H9 (cell line): ENCODE data around the gene PGF. TPM values are rescaled to one million over a fixed set of nuclear protein-coding genes. Genes with fewer than 3 reads are reported as not detected.
A peak's percentile ranks its signal among the peaks of the same experiment; 100 is the strongest.

Experiments used
- DNase-seq: peaks from one replicate; pipeline ENCODE4 v3.0.0-alpha.2; 2017
- H2AFZ ChIP-seq: one replicate; pipeline ENCODE4 v1.6.1; 2013; ENCODE audit warnings: mild to moderate bottlenecking, low read length, control low read depth, moderate library complexity
- H2AK5ac ChIP-seq: 2 replicates; pipeline ENCODE4 v1.6.1; 2013; ENCODE audit warnings: low read length, control low read depth, mixed read lengths; ENCODE audit not compliant: insufficient read length
- H2BK120ac ChIP-seq: one replicate; pipeline ENCODE4 v1.6.1; 2013; ENCODE audit warnings: low read depth, mild to moderate bottlenecking, low read length, control low read depth, inconsistent platforms; ENCODE audit not compliant: poor library complexity, severe bottlenecking
- H2BK12ac ChIP-seq: 2 replicates; pipeline ENCODE4 v1.6.1; 2013; ENCODE audit warnings: low read length, control low read depth, mixed read lengths, low read depth; ENCODE audit not compliant: insufficient read length
- H2BK15ac ChIP-seq: 2 replicates; pipeline ENCODE4 v1.6.1; 2013; ENCODE audit warnings: low read depth, low read length, control low read depth
- H2BK20ac ChIP-seq: one replicate; pipeline ENCODE4 v1.6.1; 2013; ENCODE audit warnings: low read depth, mild to moderate bottlenecking, low read length, control low read depth, inconsistent platforms; ENCODE audit not compliant: poor library complexity, severe bottlenecking
- H2BK5ac ChIP-seq: 2 replicates; pipeline ENCODE4 v1.6.1; 2013; ENCODE audit warnings: low read length, control low read depth, mixed read lengths; ENCODE audit not compliant: insufficient read length
- H3K14ac ChIP-seq: 2 replicates; pipeline ENCODE4 v1.6.1; 2013; ENCODE audit warnings: low read length, control low read depth; ENCODE audit not compliant: insufficient read depth
- H3K18ac ChIP-seq: 2 replicates; pipeline ENCODE4 v1.6.1; 2013; ENCODE audit warnings: low read depth, mild to moderate bottlenecking, mixed read lengths, low read length, control low read depth; ENCODE audit not compliant: insufficient read length
- H3K23ac ChIP-seq: 2 replicates; pipeline ENCODE4 v1.6.1; 2013; ENCODE audit warnings: low read length, control low read depth, mixed read lengths, low read depth; ENCODE audit not compliant: insufficient read length
- H3K23me2 ChIP-seq: 2 replicates; pipeline ENCODE4 v1.6.1; 2013; ENCODE audit warnings: low read depth, mild to moderate bottlenecking, mixed read lengths, low read length, control low read depth; ENCODE audit not compliant: insufficient read length, poor library complexity, severe bottlenecking
- H3K27ac ChIP-seq: 2 replicates; pipeline ENCODE4 v1.5.1; 2013; ENCODE audit warnings: low read length, control low read depth, mixed read lengths, low read depth; ENCODE audit not compliant: insufficient read length
- H3K27me3 ChIP-seq: 2 replicates; pipeline ENCODE4 v1.6.1; 2013; ENCODE audit warnings: low read length, control low read depth, inconsistent platforms; ENCODE audit not compliant: insufficient read depth
- H3K4ac ChIP-seq: 2 replicates; pipeline ENCODE4 v1.6.1; 2013; ENCODE audit warnings: low read depth, mild to moderate bottlenecking, control low read depth, inconsistent platforms, low read length, moderate library complexity
- H3K4me1 ChIP-seq: 2 replicates; pipeline ENCODE4 v1.6.1; 2013; ENCODE audit warnings: low read length, control low read depth, inconsistent platforms; ENCODE audit not compliant: insufficient read depth
- H3K4me2 ChIP-seq: 2 replicates; pipeline ENCODE4 v1.6.1; 2013; ENCODE audit warnings: low read length, control low read depth, mixed read lengths; ENCODE audit not compliant: insufficient read length, insufficient read depth
- H3K56ac ChIP-seq: 2 replicates; pipeline ENCODE4 v1.6.1; 2013; ENCODE audit warnings: low read depth, mild to moderate bottlenecking, mixed read lengths, low read length, control low read depth; ENCODE audit not compliant: insufficient read length
- H3K79me1 ChIP-seq: 2 replicates; pipeline ENCODE4 v1.6.1; 2013; ENCODE audit warnings: low read depth, mild to moderate bottlenecking, moderate library complexity, low read length, control low read depth, inconsistent platforms; ENCODE audit not compliant: insufficient read depth, poor library complexity, severe bottlenecking
- H3K79me2 ChIP-seq: 2 replicates; pipeline ENCODE4 v1.6.1; 2013; ENCODE audit warnings: low read length, control low read depth, inconsistent platforms; ENCODE audit not compliant: insufficient read depth
- H3K9ac ChIP-seq: 2 replicates; pipeline ENCODE4 v1.6.1; 2013; ENCODE audit warnings: low read length, control low read depth, mixed read lengths; ENCODE audit not compliant: insufficient read length; ENCODE audit errors: extremely low read depth
- H3K9me3 ChIP-seq: one replicate; pipeline ENCODE4 v1.6.1; 2013; ENCODE audit warnings: low read depth, low read length, inconsistent platforms; ENCODE audit not compliant: control insufficient read depth
- H3T11ph ChIP-seq: one replicate; pipeline ENCODE4 v1.6.1; 2013; ENCODE audit warnings: mild to moderate bottlenecking, low read length, control low read depth, inconsistent platforms
- H4K20me1 ChIP-seq: one replicate; pipeline ENCODE4 v1.6.1; 2013; ENCODE audit not compliant: control insufficient read depth, insufficient read length, insufficient read depth
- H4K5ac ChIP-seq: 2 replicates; pipeline ENCODE4 v1.6.1; 2013; ENCODE audit warnings: low read depth, mild to moderate bottlenecking, mixed read lengths, low read length, control low read depth; ENCODE audit not compliant: insufficient read length
- H4K8ac ChIP-seq: replicated peaks from 2 replicates; pipeline ENCODE4 v1.6.1; 2013; ENCODE audit warnings: low read length, control low read depth, mixed read lengths, low read depth; ENCODE audit not compliant: insufficient read length
- H4K91ac ChIP-seq: 2 replicates; pipeline ENCODE4 v1.6.1; 2013; ENCODE audit warnings: low read depth, mild to moderate bottlenecking, moderate library complexity, mixed read lengths, low read length, control low read depth; ENCODE audit not compliant: insufficient read length
- H3K27ac Mint-ChIP-seq, 3 experiments: 2 replicates in 2 of 3; 3 replicates in 1 of 3; pipeline ENCODE4 v1.8.0; 2020 to 2021; ENCODE audit warnings: mixed read lengths in 3 of 3, mild to moderate bottlenecking in 1 of 3, moderate library complexity in 1 of 3
- H3K27me3 Mint-ChIP-seq: 2 replicates; pipeline ENCODE4 v1.8.0; 2021; ENCODE audit warnings: low read depth, mild to moderate bottlenecking, moderate library complexity, mixed read lengths
- H3K36me3 Mint-ChIP-seq, 3 experiments: 2 replicates in 2 of 3; 3 replicates in 1 of 3; pipeline ENCODE4 v1.8.0; 2020 to 2021; ENCODE audit warnings: low read depth in 3 of 3, mixed read lengths in 3 of 3; ENCODE audit not compliant: insufficient read depth in 1 of 3
- H3K4me1 Mint-ChIP-seq, 2 experiments: 2 replicates each; pipeline ENCODE4 v1.8.0; 2020; ENCODE audit warnings: mixed read lengths in 2 of 2
- H3K4me3 Mint-ChIP-seq, 2 experiments: 2 replicates in 1 of 2; 3 replicates in 1 of 2; pipeline ENCODE4 v1.8.0; 2020 to 2021; ENCODE audit warnings: mild to moderate bottlenecking in 2 of 2, mixed read lengths in 2 of 2, moderate library complexity in 1 of 2
- H3K9me3 Mint-ChIP-seq, 2 experiments: 2 replicates in 1 of 2; 3 replicates in 1 of 2; pipeline ENCODE4 v1.8.0; 2020; ENCODE audit warnings: mild to moderate bottlenecking in 2 of 2, mixed read lengths in 2 of 2, moderate library complexity in 1 of 2
- CTCF ChIP-seq: fragments of 200-600 bp; sonication (generic); conservative IDR thresholded peaks from 3 replicates; pipeline ENCODE4 v1.8.0; 2021; ENCODE audit warnings: antibody characterized with exemption, mild to moderate bottlenecking
- WGBS: extraction: QIAGEN DNeasy Blood & Tissue Kit; methylation state at CpG from one replicate; pipeline ENCODE4 v1.1.7; 2013; ENCODE audit warnings: missing lambda C conversion rate, low lambda C conversion rate, mixed read lengths; ENCODE audit not compliant: insufficient read length; ENCODE audit errors: extremely low coverage; 5-methylcytosine and 5-hydroxymethylcytosine counted together
- total RNA-seq: library from RNA; stranded (reverse); gene quantifications from 2 replicates; pipeline ENCODE4 v1.2.1, GENCODE V29; 2021

The PGF gene
- total RNA-seq, 1 experiment from 2014 or later: 2.3 TPM

DNA sequence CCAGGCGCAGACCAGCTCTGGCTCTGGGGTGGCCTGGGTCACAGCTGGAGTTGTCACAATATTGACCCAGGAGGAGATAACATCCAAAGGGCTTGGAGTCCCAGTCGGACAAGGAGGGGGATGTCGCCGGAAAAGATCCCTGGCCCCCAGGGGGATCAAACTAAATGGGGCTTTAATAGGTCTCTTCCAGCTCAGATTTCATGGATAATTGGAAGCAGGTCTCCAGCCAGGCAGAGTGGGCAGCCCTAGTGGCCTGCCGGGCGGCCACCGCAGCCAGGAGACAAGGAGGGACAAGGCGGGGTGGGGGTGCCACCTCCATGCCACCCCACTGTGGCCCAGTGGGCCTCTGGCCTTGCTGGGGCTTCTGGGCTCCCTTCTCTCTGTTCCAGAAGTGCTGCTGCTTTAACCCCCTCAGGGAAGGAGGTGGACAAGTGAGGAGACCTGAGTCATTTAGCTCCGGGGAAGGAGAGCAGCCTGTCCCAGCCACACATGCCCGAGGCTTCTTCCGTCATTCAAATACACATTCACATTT lies 23.1 kb upstream of the PGF start:
- Histone ChIP-seq H3K9me3 (no peaks in the 10 kb centered on the region), H3K4ac (no peak overlapping the region), H2BK20ac (no peak overlapping the region), H3K27ac (no peak overlapping the region), H2AFZ (no peak overlapping the region), H3K23ac (no peak overlapping the region), H2BK12ac (no peak overlapping the region), H3K23me2 (no peaks in the 10 kb centered on the region), H2BK15ac (no peak overlapping the region), H2BK5ac (no peak overlapping the region), H3K27me3 (no peaks in the 10 kb centered on the region), H3K9ac (no peak overlapping the region), H3K4me2 (no peak overlapping the region), H3K79me1 (no peaks in the 10 kb centered on the region), H4K91ac (no peak overlapping the region), H4K8ac (no peak overlapping the region), H3T11ph (no peak overlapping the region), H2AK5ac (no peak overlapping the region), H4K20me1 (no peaks in the 10 kb centered on the region), H3K56ac (no peak overlapping the region), H3K79me2 (no peaks in the 10 kb centered on the region), H3K18ac (no peak overlapping the region), H4K5ac (no peak overlapping the region), H3K14ac (no peak overlapping the region), H3K4me1 (no peaks in the 10 kb centered on the region; the same call in 1 of the 2 replicates), H2BK120ac (no peak overlapping the region)
- Mint-ChIP-seq H3K36me3 (no peaks in the 10 kb centered on the region), H3K4me3 (no peak overlapping the region), H3K27me3 (no peaks in the 10 kb centered on the region; the same call in 1 of the 2 replicates), H3K27ac (peak overlapping the region in 1 of 3 experiments; percentile 44; a peak in 1 of 7 replicates), H3K4me1 (peaks cover 33 to 47% of the 10 kb centered on the region in 2 experiments), H3K9me3 (no peaks in the 10 kb centered on the region)
- TF ChIP-seq CTCF: no peak
- no CpG with 5 or more reads among the region's 11 CpGs for WGBS
- DNase-seq: peak; percentile 39
